HCT116 (cell line): Measurements from ENCODE around the gene ATOH8.

Source experiments
- SIN3A ChIP-seq: IDR thresholded peaks from 2 replicates; pipeline ENCODE4 v1.6.1; 2012; ENCODE audit warnings: low read depth
- ZFX ChIP-seq: fragments of 450-650 bp; IDR thresholded peaks from 2 replicates; pipeline ENCODE4 v1.6.1; 2017
- TF ChIP-seq, protein P1 (sequence below), 3 experiments: fragments of 200-600 bp in 1 of 3; sonication (generic) in 1 of 3; IDR thresholded peaks in 2 of 3; conservative IDR thresholded peaks in 1 of 3; 2 replicates each; pipeline ENCODE4 v1.5.1; 2012 to 2017; ENCODE audit warnings: low read depth in 2 of 3, low read length in 2 of 3, antibody characterized with exemption in 1 of 3, borderline replicate concordance in 1 of 3, control low read depth in 1 of 3, mild to moderate bottlenecking in 1 of 3, mixed read lengths in 1 of 3, mixed run types in 1 of 3, moderate library complexity in 1 of 3; ENCODE audit not compliant: insufficient read depth in 1 of 3
- TF ChIP-seq, protein P2 (sequence below): IDR thresholded peaks from 2 replicates; pipeline ENCODE4 v1.6.1; 2012

DNA sequence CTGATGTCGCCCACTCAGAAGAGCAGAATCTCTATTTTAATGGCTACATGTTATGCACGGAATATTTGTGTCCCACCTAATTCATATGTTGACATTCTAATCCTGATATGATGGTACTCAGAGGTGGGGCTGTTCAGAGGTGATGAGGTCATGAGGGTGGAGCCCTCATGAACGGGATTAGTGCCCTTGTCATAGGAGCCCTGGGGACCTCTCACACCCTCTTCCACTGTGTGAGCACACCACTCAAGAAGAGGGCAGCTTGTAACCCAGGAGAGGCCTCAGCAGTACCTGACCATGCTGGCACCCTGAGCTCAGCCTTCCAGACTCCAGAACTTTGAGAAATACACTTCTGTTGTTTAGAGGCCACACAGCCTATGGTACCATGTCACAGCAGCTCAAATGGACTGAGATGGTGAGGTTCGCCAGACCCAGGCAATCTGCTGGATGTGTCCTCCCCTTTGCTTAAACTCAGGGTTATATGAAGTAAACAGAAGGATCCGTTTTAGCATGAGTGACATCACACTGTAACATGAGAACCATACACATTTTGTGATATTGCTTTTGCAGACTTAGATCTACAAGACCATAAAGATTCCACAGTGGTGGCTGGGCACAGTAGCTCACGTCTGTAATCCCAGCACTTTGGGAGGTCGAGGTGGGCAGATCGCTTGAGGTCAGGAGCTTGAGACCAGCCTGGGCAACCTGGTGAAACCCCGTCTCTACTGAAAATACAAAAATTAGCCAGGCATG, 48.7 kb downstream of the ATOH8 start:
- TF ChIP-seq, protein P1, sequence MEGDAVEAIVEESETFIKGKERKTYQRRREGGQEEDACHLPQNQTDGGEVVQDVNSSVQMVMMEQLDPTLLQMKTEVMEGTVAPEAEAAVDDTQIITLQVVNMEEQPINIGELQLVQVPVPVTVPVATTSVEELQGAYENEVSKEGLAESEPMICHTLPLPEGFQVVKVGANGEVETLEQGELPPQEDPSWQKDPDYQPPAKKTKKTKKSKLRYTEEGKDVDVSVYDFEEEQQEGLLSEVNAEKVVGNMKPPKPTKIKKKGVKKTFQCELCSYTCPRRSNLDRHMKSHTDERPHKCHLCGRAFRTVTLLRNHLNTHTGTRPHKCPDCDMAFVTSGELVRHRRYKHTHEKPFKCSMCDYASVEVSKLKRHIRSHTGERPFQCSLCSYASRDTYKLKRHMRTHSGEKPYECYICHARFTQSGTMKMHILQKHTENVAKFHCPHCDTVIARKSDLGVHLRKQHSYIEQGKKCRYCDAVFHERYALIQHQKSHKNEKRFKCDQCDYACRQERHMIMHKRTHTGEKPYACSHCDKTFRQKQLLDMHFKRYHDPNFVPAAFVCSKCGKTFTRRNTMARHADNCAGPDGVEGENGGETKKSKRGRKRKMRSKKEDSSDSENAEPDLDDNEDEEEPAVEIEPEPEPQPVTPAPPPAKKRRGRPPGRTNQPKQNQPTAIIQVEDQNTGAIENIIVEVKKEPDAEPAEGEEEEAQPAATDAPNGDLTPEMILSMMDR (IDR thresholded peaks at IDR 0.05 in 2 of 3, conservative IDR thresholded peaks at IDR 0.05 in 1 of 3; ENCODE audit: borderline replicate concordance in 1 of 3, insufficient read depth in 1 of 3, low read depth in 2 of 3, low read length in 2 of 3), result no peak
- TF ChIP-seq ZFX (no peak), SIN3A (no peak)
- TF ChIP-seq, protein P2, sequence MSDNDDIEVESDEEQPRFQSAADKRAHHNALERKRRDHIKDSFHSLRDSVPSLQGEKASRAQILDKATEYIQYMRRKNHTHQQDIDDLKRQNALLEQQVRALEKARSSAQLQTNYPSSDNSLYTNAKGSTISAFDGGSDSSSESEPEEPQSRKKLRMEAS, result no peak
